Gastrocnemius medialis (tissue), 4 donors: ENCODE data around the gene RNF215. TPM values are rescaled to one million over a fixed set of nuclear protein-coding genes. Genes with fewer than 3 reads are reported as not detected.

ENCODE experiments used
- ATAC-seq, 2 donors: fragments of 150-250 bp; one replicate each; pipeline ENCODE4 v1.9.1; 2016
- DNase-seq, 2 donors: peaks; one replicate each; pipeline ENCODE4 v3.0.0-alpha.2; 2019
- H3K27ac ChIP-seq, 4 donors: fragments of 200-600 bp; sonication (generic); 1 replicate in 1 of 4; 2 replicates in 3 of 4; pipeline ENCODE4 v1.5.1; 2016 to 2018; ENCODE audit warnings: mild to moderate bottlenecking in 2 of 4, moderate library complexity in 1 of 4
- H3K27me3 ChIP-seq, 3 donors: fragments of 200-600 bp; sonication (generic) in 2 of 3; 1 replicate in 1 of 3; 2 replicates in 2 of 3; pipeline versions ENCODE4 v1.5.1 to v1.6.0; 2016 to 2019; ENCODE audit warnings: mild to moderate bottlenecking in 1 of 3, moderate library complexity in 1 of 3
- H3K36me3 ChIP-seq, 2 donors: fragments of 200-600 bp; sonication (generic) in 1 of 2; one replicate each; pipeline ENCODE4 v1.5.1; 2017 to 2018
- H3K4me1 ChIP-seq, 2 donors: fragments of 200-600 bp; sonication (generic) in 1 of 2; one replicate each; pipeline ENCODE4 v1.5.1; 2016 to 2017; ENCODE audit warnings: mild to moderate bottlenecking in 2 of 2
- H3K4me3 ChIP-seq, 4 donors: fragments of 200-600 bp; sonication (generic) in 3 of 4; 1 replicate in 1 of 4; 2 replicates in 3 of 4; pipeline ENCODE4 v1.5.1; 2016 to 2019; ENCODE audit warnings: mild to moderate bottlenecking in 2 of 4
- H3K9me3 ChIP-seq, 3 donors: fragments of 200-600 bp; sonication (generic) in 2 of 3; 1 replicate in 1 of 3; 2 replicates in 2 of 3; pipeline ENCODE4 v1.5.1; 2016 to 2019
- POLR2A ChIP-seq, 2 donors: fragments of 450-650 bp; IDR thresholded peaks; one replicate each; pipeline ENCODE4 v1.6.1; 2017; ENCODE audit warnings: antibody characterized with exemption in 2 of 2, mild to moderate bottlenecking in 2 of 2, moderate library complexity in 2 of 2
- in situ Hi-C, 4 donors: fragments of 200-750 bp; cut with MboI; loops; one replicate each; pipeline versions ENCODE4 v1.15.0 to v1.8.0; 2017; ENCODE audit warnings: low sequenced_read_pairs in 4 of 4
- intact Hi-C: fragments of 100-400 bp; cut with DNase I; formaldehyde crosslinking; loops from one replicate; pipeline ENCODE4 v1.15.1; 2023; ENCODE audit warnings: low total_unique reads
- total RNA-seq, 4 donors: library from RNA; depleted of rRNA; stranded (reverse); fragments of >200 nt; gene quantifications; one replicate each; pipeline versions ENCODE4 v1.1.0 to v1.2.3, GENCODE V29; 2016
- TF ChIP-seq, protein P1 (sequence below), 5 experiments: fragments of 450-650 bp in 3 of 5; fragments of 200-600 bp in 2 of 5; sonication (generic) in 2 of 5; IDR thresholded peaks in 4 of 5; conservative IDR thresholded peaks in 1 of 5; 1 replicate in 4 of 5; 2 replicates in 1 of 5; pipeline ENCODE4 v1.5.1; 2016 to 2019; ENCODE audit warnings: antibody characterized with exemption in 5 of 5, mild to moderate bottlenecking in 3 of 5, moderate library complexity in 3 of 5

RNF215 gene
- total RNA-seq, 4 donors from 2014 or later = 4.7 to 11.2 (median 8.1) TPM

DNA sequence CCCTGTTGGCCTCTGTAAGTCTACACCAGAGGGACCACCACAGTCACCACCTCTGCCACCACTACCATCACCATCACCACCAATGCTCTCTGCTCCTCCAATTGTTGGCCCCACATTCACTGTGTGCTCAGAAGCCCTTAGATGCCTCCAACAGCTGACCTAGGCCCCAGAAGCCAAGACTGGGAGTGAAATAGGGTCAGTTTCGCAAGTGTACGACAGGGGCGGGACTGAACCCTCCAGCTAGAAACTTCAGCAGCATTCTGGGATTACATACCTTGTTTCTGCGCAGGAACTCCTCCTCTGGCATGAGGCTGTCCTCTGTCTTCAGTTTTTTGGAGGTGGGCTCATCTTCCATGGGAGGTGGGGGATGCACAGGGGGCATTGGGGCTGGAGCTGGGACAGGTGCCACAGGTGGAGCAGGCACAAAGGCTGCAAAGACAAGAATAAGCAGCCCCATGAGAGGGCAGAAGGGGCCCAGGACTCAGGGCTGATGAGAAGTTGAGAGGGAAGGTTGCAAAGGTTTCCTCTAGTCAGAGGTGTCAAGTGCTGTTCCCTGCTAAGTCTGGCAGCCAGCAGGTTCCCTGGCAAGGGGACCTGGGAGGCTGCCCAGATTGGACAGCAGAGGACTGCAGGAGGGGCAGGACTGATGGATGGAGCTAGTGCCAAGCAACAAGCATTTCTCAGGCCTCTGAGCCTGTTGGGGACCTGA lies 50.3 kb downstream of the RNF215 start:
- peak; percentile 42 to 85 for DNase-seq
- in situ Hi-C loops = no loop called here
- Histone ChIP-seq H3K9me3 (no peaks in the 10 kb centered on the region), H3K27me3 (no peaks in the 10 kb centered on the region), H3K4me3 (no peak overlapping the region), H3K36me3 (peaks cover 6 to 100% of the 10 kb centered on the region in 2 donors), H3K27ac (peak overlapping the region; percentile 4 to 74 (median 36)), H3K4me1 (peaks cover 24 to 36% of the 10 kb centered on the region in 2 donors)
- TF ChIP-seq POLR2A (IDR thresholded peaks at IDR 0.05) = no peak
- TF ChIP-seq, protein P1, sequence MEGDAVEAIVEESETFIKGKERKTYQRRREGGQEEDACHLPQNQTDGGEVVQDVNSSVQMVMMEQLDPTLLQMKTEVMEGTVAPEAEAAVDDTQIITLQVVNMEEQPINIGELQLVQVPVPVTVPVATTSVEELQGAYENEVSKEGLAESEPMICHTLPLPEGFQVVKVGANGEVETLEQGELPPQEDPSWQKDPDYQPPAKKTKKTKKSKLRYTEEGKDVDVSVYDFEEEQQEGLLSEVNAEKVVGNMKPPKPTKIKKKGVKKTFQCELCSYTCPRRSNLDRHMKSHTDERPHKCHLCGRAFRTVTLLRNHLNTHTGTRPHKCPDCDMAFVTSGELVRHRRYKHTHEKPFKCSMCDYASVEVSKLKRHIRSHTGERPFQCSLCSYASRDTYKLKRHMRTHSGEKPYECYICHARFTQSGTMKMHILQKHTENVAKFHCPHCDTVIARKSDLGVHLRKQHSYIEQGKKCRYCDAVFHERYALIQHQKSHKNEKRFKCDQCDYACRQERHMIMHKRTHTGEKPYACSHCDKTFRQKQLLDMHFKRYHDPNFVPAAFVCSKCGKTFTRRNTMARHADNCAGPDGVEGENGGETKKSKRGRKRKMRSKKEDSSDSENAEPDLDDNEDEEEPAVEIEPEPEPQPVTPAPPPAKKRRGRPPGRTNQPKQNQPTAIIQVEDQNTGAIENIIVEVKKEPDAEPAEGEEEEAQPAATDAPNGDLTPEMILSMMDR (IDR thresholded peaks at IDR 0.05 in 4 of 5, conservative IDR thresholded peaks at IDR 0.05 in 1 of 5) = no peak
- intact Hi-C loops = no loop called here
- ATAC-seq = peak; percentile 75 to 90

DNA sequence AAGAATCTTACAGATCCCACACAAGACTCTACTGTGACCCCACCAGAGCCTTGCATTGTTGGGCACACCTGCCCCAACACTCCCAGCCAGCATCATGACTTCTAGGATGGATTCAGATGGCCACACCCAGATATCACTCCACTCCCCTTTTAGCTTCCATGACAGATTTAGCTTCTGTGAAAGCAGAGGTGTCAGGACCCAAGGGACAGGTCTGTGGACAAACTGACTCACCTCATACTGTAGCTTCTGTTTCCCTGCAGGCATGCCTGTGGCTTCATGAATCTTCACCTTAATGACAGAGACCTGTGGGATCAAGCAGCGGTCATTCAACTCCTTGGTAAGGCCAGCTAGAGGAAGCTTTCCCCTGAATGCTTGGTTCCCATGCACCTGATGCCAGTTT lies 52.0 kb downstream of the RNF215 start:
- ATAC-seq (no peak), DNase-seq (no peak)
- Histone ChIP-seq H3K4me1 (peaks cover 9 to 20% of the 10 kb centered on the region in 2 donors), H3K36me3 (peaks cover 6 to 86% of the 10 kb centered on the region in 2 donors), H3K27me3 (no peaks in the 10 kb centered on the region), H3K27ac (no peak overlapping the region), H3K4me3 (no peak overlapping the region), H3K9me3 (no peaks in the 10 kb centered on the region)
- TF ChIP-seq POLR2A (IDR thresholded peaks at IDR 0.05) = no peak
- TF ChIP-seq, protein P1 (IDR thresholded peaks at IDR 0.05 in 4 of 5, conservative IDR thresholded peaks at IDR 0.05 in 1 of 5) = no peak
- intact Hi-C loops (no loop called here), in situ Hi-C loops (no loop called here)

DNA sequence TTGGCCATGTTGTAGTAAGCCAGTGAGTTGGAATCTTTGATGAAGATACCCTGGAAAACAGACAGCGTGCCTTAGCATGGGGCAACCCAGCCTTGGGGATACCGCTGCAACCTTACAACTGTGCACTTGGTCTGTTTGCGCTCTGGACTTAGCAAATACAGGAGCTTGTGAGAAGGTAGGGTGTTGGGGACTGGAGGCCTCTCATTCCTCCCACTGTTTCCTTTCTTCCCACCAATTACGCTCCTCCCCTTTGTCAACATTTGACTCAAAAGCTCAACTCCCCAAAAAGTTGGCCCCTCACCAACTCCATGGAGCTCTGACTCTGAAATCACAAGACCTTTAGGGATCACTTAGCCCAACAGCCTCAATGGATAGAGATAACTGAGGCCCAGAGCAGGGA lies 52.6 kb downstream of the RNF215 start:
- H3K36me3 ChIP-seq = peaks cover 5 to 80% of the 10 kb centered on the region in 2 donors
- intact Hi-C loops (no loop called here), in situ Hi-C loops (no loop called here)
- H3K4me3 ChIP-seq = no peak overlapping the region
- H3K4me1 ChIP-seq = peaks cover 9 to 20% of the 10 kb centered on the region in 2 donors
- ATAC-seq (no peak), DNase-seq (no peak)
- H3K27me3 ChIP-seq = no peaks in the 10 kb centered on the region
- H3K9me3 ChIP-seq = no peaks in the 10 kb centered on the region
- TF ChIP-seq POLR2A (IDR thresholded peaks at IDR 0.05) = no peak
- no peak overlapping the region for H3K27ac ChIP-seq

DNA sequence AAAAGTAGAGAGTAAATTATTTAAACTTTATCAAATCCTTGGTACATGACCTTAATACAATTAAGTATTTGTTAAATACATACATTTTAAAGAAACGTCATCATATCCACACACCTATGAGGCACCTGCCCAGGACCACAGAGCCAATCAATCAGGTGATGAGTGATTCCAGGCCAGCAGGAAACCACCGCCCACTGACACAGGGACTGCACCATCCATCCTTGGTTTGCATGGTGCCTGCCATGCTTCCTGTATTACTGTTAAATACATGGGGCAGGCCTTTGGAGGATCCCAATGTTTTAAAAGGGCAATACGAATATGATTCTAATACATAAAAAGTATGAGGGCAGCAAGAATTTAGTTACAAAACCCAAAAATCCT lies 53.5 kb downstream of the RNF215 start:
- no peak for ATAC-seq
- H3K27ac ChIP-seq = no peak overlapping the region
- no peak overlapping the region for H3K4me3 ChIP-seq
- TF ChIP-seq, protein P1 (IDR thresholded peaks at IDR 0.05 in 4 of 5, conservative IDR thresholded peaks at IDR 0.05 in 1 of 5) = no peak
- TF ChIP-seq POLR2A (IDR thresholded peaks at IDR 0.05) = no peak
- in situ Hi-C loops (no loop called here), intact Hi-C loops (no loop called here)
- no peaks in the 10 kb centered on the region for H3K27me3 ChIP-seq
- H3K4me1 ChIP-seq = peaks cover 9 to 20% of the 10 kb centered on the region in 2 donors
- no peaks in the 10 kb centered on the region for H3K9me3 ChIP-seq
- no peak for DNase-seq
- peaks cover 3 to 71% of the 10 kb centered on the region in 2 donors for H3K36me3 ChIP-seq

DNA sequence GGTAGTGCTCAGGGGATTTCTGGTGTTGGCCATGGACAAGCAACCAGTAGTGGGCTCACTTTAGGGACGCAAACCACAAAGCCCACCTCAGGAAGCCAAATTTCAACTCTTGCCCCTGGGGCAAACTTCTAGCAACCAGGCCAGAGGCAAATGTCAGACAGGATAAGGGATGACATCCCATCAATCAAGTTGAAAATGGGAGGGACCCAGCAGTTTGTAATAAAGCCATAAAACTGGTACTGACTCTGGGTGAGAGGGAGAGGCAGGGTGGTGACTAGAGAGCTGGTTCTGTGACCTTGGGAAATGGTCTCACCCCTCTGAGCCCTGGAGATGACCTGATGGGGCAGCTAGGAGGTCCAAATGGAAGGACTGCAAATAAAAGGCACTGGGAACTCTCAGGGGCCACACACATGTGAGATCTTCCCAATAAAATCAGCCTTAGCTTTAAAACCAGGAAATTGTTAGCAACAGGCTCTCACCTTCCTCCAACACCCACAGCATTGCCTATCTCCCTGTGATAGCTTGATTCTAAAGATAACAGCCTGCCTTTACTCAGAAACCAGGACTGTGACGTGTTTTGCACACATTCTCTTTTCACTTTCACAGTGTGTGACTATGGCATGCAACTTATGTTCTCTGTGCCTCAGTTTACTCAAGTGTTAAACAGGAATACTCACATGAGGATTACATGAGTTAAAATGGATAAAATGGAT lies 54.1 kb downstream of the RNF215 start:
- in situ Hi-C loops = no loop called here
- Histone ChIP-seq H3K4me1 (peaks cover 9 to 20% of the 10 kb centered on the region in 2 donors), H3K36me3 (peaks cover 3 to 66% of the 10 kb centered on the region in 2 donors), H3K27ac (no peak overlapping the region), H3K9me3 (no peaks in the 10 kb centered on the region), H3K4me3 (no peak overlapping the region), H3K27me3 (no peaks in the 10 kb centered on the region)
- intact Hi-C loops = no loop called here
- no peak for ATAC-seq
- TF ChIP-seq, protein P1 (IDR thresholded peaks at IDR 0.05 in 4 of 5, conservative IDR thresholded peaks at IDR 0.05 in 1 of 5) = no peak
- no peak for TF ChIP-seq POLR2A (IDR thresholded peaks at IDR 0.05)
- no peak for DNase-seq
